HG02610 (cell line): Measurements from ENCODE around the gene PADI2.

Source experiments
- ATAC-seq: cut with Tn5 transposase; IDR thresholded peaks from one replicate; pipeline ENCODE4 v1.9.1; 2021; ENCODE audit warnings: mild to moderate bottlenecking, moderate library complexity; ENCODE audit not compliant: unreplicated experiment

Gene PADI2

DNA sequence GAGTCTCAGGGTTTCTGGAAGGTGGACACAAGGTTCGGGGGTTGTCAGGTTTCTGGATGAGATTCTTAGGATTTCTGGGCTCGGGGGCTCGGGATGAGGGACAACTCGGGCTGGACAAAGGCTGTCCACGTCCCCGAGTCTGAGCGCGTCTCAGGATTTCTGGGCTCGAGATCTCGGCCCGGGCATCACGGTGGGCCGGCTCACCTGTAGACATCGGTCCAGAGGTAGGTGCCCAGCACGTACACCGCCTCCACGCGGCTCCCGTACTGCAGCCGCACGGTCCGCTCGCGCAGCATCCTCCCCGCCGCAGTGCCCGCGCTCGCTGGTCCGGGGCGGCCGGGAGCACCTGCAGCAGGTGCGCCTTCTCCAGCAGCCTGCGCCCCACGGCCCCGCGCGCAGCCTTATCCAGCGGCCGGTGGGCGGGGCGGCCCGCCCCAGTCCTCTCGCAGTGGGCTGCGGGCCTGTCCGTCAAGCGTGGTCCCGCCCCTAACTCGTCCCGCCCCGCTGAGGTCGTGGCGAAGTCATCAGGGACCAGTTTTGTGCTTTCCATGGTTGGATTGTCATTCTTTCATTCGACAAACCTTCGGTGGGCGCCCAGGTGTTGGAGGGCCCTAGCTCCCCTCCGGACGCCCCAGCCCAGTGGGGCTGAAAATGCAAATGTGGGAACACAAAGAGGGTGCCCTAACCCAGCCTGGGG is at the start of gene PADI2:
PADI2 (minus strand) TSS at position 376 of the 697 bp plus-strand sequence; CDS start at position 296, 80 bp downstream.
- ATAC-seq = peak; percentile 53

DNA sequence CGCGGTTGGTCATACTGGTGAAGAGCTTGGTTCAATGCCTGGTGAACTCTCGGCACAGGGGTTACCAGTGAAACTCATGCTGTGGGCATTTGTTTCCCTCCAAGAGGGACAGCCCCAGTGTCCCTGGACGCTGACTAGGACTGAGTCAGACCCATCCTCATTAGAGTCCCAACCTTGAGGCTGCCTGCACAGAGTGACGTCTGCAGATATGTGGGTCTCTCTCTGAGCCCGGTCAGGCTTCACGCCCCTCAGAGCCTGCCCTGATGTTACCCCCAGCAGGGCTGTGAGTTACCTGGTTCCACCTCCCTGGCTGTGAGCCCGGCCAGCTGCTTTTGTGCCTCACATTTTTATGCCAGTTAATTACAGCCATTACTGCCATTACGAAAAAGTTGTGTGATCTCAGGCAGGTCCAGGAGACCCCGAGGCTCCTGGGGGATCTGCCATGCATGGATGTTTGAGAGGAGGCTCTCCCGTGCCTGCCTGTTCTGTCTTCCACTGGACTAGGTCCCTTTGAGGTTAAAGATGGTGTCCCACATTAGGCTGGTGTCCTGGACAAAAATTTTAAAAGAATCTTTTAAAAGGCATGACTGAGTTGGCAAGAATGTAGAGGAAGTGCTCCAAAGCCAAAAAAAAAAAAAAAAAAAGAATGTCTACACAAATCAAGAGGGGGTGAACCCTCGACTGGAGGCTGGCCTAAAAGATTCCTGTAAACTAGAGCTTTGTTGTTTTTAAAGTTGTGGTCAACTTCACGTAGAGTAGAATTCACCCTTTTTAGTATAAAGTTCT is 49.0 kb upstream of the PADI2 start:
- ATAC-seq = no peak

DNA sequence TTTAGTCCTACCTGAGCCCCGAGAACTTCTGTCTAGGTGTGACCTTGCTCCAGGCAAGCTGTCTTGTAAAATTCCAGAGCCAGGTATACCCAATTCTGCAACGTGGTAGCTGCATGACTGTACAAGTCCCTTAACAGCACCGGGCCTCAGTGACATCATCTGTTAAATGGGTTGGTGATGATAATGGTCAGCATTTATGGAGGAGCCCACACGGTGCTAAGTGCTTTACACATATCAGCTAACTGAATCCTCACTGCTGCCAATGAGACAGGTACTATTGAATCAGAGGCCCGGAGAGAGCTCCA is 48.5 kb upstream of the PADI2 start:
- ATAC-seq = no peak

GRCh38 chr1:17167041-17167785 is 48.0 kb upstream of the PADI2 start:
- no peak for ATAC-seq

- ATAC-seq = no peak
Observed at GRCh38 chr1:17165823-17166222, 46.6 kb upstream of the PADI2 start.

DNA sequence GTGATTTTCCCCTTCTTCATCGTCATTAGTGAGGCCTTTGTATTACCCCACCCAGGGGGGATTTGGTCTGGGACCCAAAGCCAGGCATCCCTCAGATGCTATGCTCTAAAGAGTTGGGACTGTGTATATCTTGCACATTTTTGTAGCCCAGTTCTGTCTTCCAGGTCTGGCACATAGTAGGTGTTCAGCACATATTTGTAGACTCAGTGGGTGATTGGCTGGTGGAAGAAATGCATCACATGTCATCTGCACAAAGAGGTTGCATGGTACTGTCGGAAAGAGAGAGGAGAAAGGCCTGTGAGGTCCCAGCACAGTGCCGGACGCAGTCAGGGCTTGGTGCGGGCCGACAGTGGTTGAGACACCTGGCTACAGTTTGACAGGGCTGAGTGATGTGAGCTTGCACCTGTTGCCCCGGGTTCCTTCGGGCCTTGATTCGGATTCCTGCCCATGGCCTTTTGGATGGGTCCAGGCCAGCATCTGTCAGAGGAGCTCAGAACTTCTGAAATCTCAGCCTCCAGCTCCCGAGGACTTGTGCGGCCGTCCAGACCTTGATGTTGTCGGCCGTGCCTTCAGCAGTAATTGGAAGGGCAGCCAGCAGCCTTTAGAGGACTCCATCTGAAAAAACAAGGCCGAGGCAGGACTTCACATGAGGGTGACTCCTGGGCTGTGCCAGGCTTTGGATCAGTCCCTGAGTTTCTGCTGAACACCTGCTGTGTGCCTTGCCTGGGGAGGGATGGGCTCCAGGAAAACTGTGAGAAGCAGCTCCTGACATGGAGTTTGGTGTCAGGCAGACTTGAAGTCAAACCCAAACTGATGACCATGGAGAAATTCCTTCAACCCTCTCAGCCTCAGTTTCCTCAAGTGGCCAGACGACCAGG is 44.8 kb upstream of the PADI2 start:
- ATAC-seq = no peak

DNA sequence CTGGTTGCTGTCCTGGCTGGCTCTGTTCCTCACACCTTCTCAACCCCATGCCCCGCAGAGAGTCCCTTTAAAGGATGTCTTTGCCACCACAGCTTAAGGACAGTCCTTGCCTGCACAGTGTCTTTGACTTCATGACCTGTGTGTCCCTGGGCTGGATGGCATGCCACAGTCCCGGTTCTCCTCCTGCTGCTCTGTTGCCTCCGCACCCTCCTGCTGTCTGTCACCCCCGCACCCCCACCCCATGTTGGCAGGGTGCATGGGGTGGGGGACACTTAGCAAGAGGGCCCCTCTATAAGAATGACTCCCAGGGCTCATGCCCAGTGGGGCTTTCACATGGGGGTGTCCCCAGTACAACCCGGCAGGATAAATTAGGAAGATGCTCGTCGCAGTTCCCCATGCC is 44.1 kb upstream of the PADI2 start:
- ATAC-seq = no peak

DNA sequence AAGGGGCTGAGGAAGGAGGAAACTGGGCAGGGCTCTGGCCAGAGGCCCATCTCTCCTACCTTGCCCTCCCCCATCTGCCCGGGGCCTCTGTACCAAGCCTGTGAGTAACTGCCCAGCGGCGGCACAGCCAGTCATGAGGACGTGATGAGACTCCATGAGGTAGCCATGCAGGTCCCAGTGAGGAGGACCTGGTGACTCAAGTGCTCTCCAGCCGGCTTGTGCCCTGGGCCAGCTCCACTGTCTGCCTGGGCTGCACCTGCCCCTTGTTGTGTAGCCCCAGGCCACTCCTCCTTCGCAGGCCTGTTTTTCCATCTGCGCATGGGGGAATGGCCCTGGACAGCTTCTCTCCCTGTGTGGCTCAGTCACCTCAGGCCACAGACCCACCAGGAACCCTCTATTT is 43.7 kb upstream of the PADI2 start:
- no peak for ATAC-seq

DNA sequence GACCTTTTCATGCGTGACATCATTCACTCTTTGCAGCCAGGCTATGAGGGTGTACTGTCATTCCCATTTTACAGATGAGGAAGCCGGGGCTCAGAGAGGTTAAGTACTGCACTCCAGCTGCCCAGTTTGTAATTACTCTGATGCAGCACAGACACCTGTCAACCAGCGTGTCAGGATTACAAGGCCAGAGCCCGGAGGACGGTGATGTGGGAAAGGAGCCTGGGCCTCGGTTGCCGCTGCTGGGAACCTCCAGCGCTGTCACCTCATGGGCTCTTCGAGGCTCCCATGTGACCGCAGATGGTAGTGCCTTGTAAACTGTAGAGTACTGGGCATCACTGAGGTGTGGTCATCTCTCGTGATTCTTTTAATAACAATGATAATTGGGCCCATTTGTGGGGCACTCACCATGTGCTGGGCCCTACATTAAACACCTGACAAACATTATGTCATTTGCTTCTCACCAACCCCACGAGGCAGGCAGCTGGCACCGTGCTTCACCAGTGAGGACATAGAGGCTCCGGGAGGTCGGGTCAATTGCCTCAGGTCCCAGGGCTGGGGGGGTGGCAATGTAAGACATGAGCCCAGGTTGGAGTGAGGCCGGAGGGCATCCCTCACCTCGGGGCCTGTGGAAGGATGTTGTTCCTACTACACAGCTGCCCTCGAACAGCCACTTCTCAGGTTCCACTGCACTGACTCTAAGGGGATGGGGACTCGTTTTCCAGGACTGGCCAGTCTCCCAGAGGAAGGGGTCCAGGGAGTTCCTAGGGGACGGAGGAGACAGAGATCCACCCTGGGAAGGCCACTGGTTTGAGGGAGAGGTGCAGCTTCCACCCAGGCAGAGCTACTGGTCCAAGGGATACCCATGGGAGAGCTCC is 42.9 kb upstream of the PADI2 start:
- ATAC-seq = no peak

DNA sequence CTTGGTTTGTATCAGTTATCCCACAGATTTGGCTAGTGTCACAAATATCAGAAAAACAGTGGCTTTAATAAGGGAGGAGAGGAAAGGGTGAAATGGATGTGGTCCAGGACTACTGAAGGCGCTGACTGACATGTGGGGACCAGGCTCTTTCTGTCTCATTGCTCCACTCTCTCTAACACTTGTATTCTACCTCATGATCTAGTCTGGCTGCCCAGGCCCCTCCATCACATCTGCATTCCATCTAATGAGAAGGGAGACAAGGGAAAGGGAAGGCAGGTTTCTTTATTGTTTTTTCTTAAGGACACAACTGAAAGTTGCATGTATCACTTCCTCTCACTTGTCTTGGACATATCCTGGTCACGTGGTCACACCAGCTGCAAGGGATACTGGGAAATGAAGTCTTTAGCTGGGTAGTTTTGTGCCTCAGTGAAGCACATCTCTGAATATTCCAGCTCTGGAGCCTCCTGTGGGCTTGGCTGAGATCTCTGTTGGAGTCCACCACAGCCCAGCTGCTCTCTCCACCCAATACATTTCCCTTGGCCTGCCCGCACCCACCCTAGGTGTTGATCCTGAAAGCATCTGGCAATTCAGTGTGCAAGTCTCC is 42.0 kb upstream of the PADI2 start:
- no peak for ATAC-seq

GRCh38 chr1:17158961-17159360 is 39.7 kb upstream of the PADI2 start:
- ATAC-seq = no peak

GRCh38 chr1:17156108-17156507 is 36.9 kb upstream of the PADI2 start:
- ATAC-seq = no peak

- ATAC-seq = no peak
Observed at GRCh38 chr1:17155257-17155920, 36.1 kb upstream of the PADI2 start.

GRCh38 chr1:17149771-17150170 is 30.5 kb upstream of the PADI2 start:
- no peak for ATAC-seq

DNA sequence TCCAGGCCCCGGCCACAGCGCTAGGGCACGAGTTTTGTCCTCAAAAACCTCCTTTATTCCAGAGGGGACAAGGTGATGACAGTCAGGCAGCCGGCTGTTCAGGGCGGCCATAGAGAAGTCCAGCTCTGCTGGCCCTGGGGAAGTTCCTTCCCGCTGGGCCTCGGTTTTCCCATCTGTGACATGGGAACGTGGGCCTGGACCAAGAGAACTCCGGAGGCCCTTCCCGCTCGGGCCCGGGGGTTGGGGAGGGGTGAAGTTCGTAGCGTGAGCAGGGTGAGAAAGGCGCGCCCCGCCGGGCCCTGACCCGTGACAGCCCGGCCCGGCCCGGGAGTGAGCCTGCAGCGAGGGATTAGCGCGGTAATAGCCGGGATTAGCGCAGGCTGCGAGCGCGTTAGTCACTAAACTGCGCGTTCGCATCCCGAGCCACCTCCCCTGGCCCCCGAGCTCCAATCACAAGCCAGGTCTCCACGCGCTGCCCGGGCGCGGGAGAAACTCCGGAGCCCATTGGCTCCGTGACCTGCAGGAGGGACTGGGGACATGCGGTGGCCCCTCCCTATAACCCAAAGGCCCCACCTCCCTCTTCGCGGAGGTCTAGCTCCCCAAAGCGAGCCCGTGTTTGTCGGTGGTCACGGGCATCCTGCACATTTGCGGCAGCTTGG is 29.8 kb upstream of the PADI2 start:
- no peak for ATAC-seq

- no peak for ATAC-seq
Observed at GRCh38 chr1:17145648-17146047, 26.4 kb upstream of the PADI2 start.

DNA sequence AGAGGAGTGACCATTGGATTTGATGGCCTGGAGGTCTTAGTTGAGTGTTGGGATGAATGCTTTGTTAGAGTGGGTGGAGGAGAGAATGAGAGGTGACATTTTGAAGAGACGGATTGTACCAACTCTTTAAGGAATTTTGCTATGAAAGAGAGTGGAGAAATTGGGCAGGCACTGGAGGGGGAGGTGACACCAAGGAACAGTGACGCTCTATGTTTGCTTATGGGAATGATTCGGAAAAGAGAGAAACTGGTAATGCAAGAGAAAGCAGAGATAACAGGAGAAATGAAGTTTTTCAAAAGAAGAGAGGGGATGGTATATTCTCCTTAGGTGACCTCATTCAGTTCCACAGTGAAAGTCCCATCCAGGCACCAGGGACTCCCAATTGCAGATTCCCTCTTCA is 24.5 kb upstream of the PADI2 start:
- ATAC-seq = no peak

DNA sequence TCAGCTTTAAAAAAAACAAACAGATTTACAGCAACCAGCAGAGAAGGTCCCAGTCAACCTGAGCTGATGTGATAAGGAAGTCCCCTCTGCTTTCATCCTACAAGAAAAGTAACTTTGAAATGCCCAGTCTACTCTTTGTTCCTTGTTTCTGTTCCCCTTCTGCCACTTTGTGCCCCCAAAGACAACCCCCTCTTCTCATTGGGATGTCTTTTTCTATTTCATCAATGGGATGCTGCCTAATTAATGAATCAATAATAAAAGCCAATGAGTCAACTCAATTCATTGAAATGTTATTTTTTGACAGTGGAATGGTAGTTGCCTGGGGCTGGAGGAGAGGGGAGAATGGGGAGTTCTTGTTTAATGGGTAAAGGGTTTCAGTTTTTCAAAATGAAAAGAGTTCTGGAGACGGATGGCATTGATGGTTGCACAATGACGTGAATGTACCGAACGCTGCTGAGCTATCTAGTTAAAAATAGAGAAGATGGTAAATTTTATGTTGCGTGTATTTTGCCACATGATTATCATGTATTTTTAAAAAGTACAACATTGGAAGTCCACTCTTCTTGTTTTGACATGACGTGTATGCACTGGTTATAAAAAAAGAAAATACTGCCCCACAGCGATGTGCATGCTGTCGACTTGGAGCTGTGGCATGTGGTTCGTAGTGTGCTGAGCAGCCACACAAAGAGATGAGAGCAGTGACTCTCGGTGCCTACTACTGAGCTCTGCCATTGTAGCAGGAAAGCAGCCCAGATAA is 22.4 kb upstream of the PADI2 start:
- peak; percentile 51 for ATAC-seq
